Pancreas (tissue), 10 donors: ENCODE measurements around the gene ALCAM. TPM values are rescaled to one million over a fixed set of nuclear protein-coding genes. Genes with fewer than 3 reads are reported as not detected.

ENCODE experiments used
- ATAC-seq, 4 donors: fragments of 200-7000 bp; cut with Tn5 transposase; one replicate each; pipeline versions ENCODE4 v1.8.0 to v1.9.1; 2020; ENCODE audit warnings: mild to moderate bottlenecking in 4 of 4, moderate library complexity in 4 of 4
- DNase-seq, 6 donors: peaks; one replicate each; pipeline ENCODE4 v3.0.0-alpha.2; 2020
- FAIRE-seq: peaks from 2 replicates; lab custom pipeline; 2012; peaks lifted over from hg19 to GRCh38; lab: Jason Lieb, UNC
- H3K27ac ChIP-seq, 4 donors: fragments of 200-600 bp; sonication (generic); 1 replicate in 3 of 4; 2 replicates in 1 of 4; pipeline versions ENCODE4 v1.5.0 to v1.8.0; 2020
- H3K27me3 ChIP-seq, 4 donors: fragments of 200-600 bp; one replicate each; pipeline ENCODE4 v1.8.0; 2021
- H3K36me3 ChIP-seq, 3 donors: fragments of 200-600 bp; sonication (generic) in 1 of 3; one replicate each; pipeline versions ENCODE4 v1.5.0 to v1.8.0; 2020 to 2021
- H3K4me1 ChIP-seq, 3 donors: fragments of 200-600 bp; one replicate each; pipeline ENCODE4 v1.8.0; 2021
- H3K4me3 ChIP-seq, 4 donors: fragments of 200-600 bp; sonication (generic) in 2 of 4; one replicate each; pipeline versions ENCODE4 v1.5.0 to v1.8.0; 2020 to 2021
- H3K9me3 ChIP-seq, 4 donors: fragments of 200-600 bp; one replicate each; pipeline ENCODE4 v1.8.0; 2021
- CTCF ChIP-seq, 4 donors: fragments of 200-600 bp; sonication (generic) in 3 of 4; IDR thresholded peaks; one replicate each; pipeline versions ENCODE4 v1.5.0 to v1.8.0; 2021; ENCODE audit warnings: antibody characterized with exemption in 4 of 4
- WGBS, 2 donors: extraction: QIAGEN DNeasy Blood & Tissue Kit; methylation state at CpG; one replicate each; pipeline ENCODE4 v1.1.7; 2013; 5-methylcytosine and 5-hydroxymethylcytosine counted together
- intact Hi-C, 3 donors: fragments of 100-400 bp; cut with DNase I; formaldehyde crosslinking; loops; one replicate each; pipeline versions ENCODE4 v1.11.1 to v1.14.2; 2022
- polyA plus RNA-seq, 2 donors: library from polyadenylated mRNA; stranded (reverse); fragments of 200-250 nt; gene quantifications; one replicate each; pipeline ENCODE4 v1.2.3, GENCODE V29; 2013
- total RNA-seq, 6 donors: library from RNA; stranded (reverse); fragmentation: NEBNext Ultra II Directional in 4 of 6; extraction: Animal tissue kit (Norgen Biotek cat#: 25700) in 4 of 6; gene quantifications; one replicate each; pipeline versions ENCODE4 v1.2.1 to v1.2.4, GENCODE V29; 2021 to 2023
- donor health status: healthy with polysubstance abuse.
- donor health status: DM: no; HTN: no; CAD: no; lungs with moderate emphysema.
- donor health status: DM: no; HTN: no; CAD: no.
- donor health status: control.
- donor health status: control.
- donor health status: Bipolar disorder and iron deficiency.
- donor health status: DM: yes; HTN: yes; CAD: no.
- donor health status: DM: no; HTN: no; CAD: no.
- donor health status: DM: no; HTN: no; CAD: no.
- donor health status: DM: yes; HTN: yes; CAD: no.

The ALCAM gene
- total and polyA plus RNA-seq, 8 donors, result 14.4 to 42.1 (median 27.6) TPM

GRCh38 chr3:105610473-105610872 lies 243.8 kb downstream of the ALCAM start:
- TF ChIP-seq CTCF (IDR thresholded peaks at IDR 0.05), result no peak
- DNase-seq (peak in 2 of 6 donors; percentile 16 to 26), FAIRE-seq (no peak), ATAC-seq (peak; percentile 39 to 68 (median 54))
- Histone ChIP-seq H3K27ac (peak overlapping the region in 2 of 4 donors; percentile 55 to 72), H3K4me1 (peaks cover 15 to 33% (median 23%) of the 10 kb centered on the region in 3 donors), H3K4me3 (no peak overlapping the region), H3K27me3 (no peaks in the 10 kb centered on the region), H3K9me3 (no peaks in the 10 kb centered on the region), H3K36me3 (no peaks in the 10 kb centered on the region)
- intact Hi-C loops, result no loop called here
- WGBS, 2 donors, result 50 to 51% methylated on average over 4 of the region's 4 CpGs

GRCh38 chr3:105611304-105612192 lies 244.8 kb downstream of the ALCAM start:
- 12 to 15% methylated on average over 5 of the region's 5 CpGs for WGBS, 2 donors
- DNase-seq (peak in 3 of 6 donors; percentile 39 to 68 (median 42)), ATAC-seq (peak; percentile 93 to 96 (median 95)), FAIRE-seq (no peak)
- intact Hi-C loops, result no loop called here
- Histone ChIP-seq H3K27me3 (no peaks in the 10 kb centered on the region), H3K9me3 (no peaks in the 10 kb centered on the region), H3K4me1 (peaks cover 15 to 33% (median 23%) of the 10 kb centered on the region in 3 donors), H3K36me3 (no peaks in the 10 kb centered on the region), H3K27ac (peak overlapping the region in 2 of 4 donors; percentile 55 to 72), H3K4me3 (no peak overlapping the region)
- TF ChIP-seq CTCF (IDR thresholded peaks at IDR 0.05), result no peak

- H3K27me3 ChIP-seq, result no peaks in the 10 kb centered on the region
- no peak for TF ChIP-seq CTCF (IDR thresholded peaks at IDR 0.05)
- H3K9me3 ChIP-seq, result no peaks in the 10 kb centered on the region
- ATAC-seq (peak in 1 of 4 donors; percentile 10), FAIRE-seq (no peak), DNase-seq (no peak)
- no peaks in the 10 kb centered on the region for H3K36me3 ChIP-seq
- peak overlapping the region in 1 of 4 donors; percentile 12 for H3K27ac ChIP-seq
- H3K4me1 ChIP-seq, result peaks cover 15 to 33% (median 23%) of the 10 kb centered on the region in 3 donors
- intact Hi-C loops, result no loop called here
- 42 to 51% methylated on average over 2 of the region's 2 CpGs for WGBS, 2 donors
- H3K4me3 ChIP-seq, result no peak overlapping the region
Measured at GRCh38 chr3:105613120-105613519, 246.4 kb downstream of the ALCAM start.

GRCh38 chr3:105614288-105615030 lies 247.8 kb downstream of the ALCAM start:
- H3K27ac ChIP-seq, result no peak overlapping the region
- no peaks in the 10 kb centered on the region for H3K36me3 ChIP-seq
- no peak for ATAC-seq
- H3K4me3 ChIP-seq, result no peak overlapping the region
- no peak for TF ChIP-seq CTCF (IDR thresholded peaks at IDR 0.05)
- no peak for DNase-seq
- intact Hi-C loops, result no loop called here
- no peaks in the 10 kb centered on the region for H3K27me3 ChIP-seq
- H3K4me1 ChIP-seq, result peaks cover 15 to 33% (median 23%) of the 10 kb centered on the region in 3 donors
- H3K9me3 ChIP-seq, result no peaks in the 10 kb centered on the region
- no peak for FAIRE-seq
